Stimulated activated CD8-positive, alpha-beta memory T cell treated with anti-CD3 and anti-CD28 coated beads, Interleukin-12 subunit alpha, Interleukin-12 subunit beta, amount 100 ng/mL, for 4 hours (primary cell): ENCODE data around the gene EPHA8.

Experiments used
- DNase-seq: peaks from one replicate; pipeline ENCODE4 v3.0.0-alpha.2; 2020; ENCODE audit warnings: low read depth

Gene EPHA8

DNA sequence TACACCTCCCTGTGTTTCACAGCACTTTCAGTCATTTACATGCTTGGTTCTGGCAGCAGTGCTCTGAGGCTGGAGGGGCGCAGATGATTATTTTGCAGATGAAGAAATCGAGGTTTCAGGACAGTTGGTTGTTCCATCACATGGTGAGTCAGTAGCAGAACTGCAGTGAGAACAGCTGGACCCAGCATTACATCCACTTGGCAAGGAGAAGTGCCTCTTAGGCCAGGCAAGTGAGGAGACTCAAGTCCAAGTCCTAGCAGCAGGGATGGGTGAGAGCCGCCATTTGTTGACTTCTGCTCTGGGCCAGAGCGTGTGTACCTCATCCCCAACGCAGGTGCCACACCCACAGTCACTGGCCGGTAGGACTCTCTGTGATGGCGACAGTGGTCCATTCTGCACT is 26.8 kb upstream of the EPHA8 start:
- DNase-seq: no peak

DNA sequence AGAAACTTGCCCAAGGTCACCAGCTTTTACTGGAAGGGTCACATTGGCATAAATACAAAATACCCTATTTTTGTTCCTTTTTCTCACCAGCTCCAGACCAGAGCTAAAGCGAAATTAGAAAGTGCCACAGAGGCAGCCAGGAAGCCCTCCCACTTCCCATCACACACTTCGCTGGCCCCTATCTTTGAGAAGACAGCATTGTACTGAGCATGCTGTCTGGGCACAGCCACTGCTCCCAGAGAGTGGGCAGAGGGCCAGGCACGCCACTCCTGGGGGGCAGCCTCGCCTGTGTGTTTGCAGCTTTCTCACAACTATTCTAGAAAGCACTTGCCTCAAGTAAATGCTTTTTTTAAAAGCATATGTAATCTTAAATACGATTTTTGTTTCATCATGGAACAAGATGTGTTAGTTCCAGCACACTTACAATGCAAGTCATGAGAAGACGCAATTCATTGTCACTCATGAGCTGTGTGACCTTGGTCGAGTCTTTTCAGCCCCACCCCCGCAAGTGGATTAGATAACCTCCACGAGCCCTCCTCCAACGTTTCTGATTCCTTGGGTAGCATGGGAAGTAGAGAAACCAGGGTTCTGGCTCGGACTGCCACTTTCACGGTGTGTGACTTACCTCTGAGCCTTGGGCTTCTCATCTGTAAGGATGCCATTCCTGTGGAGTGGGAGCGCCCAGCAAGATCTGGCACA is 25.7 kb upstream of the EPHA8 start:
- no peak for DNase-seq

DNA sequence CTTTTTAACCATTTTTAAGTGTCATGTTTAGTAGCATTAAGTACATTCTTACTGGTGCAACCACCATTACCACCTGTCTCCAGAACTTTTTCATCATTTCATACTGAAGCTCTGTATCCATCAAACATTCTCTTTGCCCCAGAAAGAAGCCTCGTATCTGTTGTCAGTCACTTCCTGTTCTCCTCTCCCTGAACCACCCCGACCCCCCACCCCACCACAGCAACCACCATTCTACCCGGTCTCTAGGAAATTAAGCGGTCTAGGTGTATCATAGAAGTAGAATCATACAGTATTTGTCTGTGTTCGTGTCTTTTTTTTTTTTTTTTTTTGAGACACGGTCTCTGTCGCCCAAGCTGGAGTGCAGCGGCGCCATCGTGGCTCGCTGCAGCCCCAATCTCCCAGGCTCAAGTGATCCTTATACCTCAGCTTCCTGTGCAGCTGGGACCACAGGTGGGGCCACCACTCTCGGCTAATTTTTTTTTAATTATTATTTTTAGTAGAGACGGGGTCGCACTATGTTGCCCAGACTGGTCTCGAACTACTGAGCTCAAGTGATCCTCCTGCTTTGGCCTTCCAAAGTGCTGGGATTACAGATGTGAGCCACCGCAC is 23.7 kb upstream of the EPHA8 start:
- DNase-seq: no peak

DNA sequence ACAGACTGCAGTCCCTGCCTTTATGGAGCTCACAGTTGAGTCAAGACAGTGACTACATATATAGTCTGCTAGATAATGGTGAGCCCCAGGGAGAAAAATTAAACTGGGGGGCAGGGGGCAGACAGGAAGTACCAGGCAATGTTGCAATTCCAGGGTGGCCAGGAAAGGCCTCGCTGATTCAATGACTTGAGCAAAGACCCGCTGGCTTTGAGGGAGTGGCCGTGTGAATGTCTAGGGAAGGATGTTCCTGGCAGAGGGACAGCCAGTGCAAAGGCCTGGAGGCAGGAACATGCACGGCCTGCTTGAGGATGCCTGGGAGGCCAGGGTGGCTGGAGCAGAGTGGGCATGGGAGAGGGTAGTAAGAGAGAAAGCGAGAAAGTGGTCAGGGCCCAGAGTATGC is 23.0 kb upstream of the EPHA8 start:
- no peak for DNase-seq

GRCh38 chr1:22542886-22543285 is 20.4 kb upstream of the EPHA8 start:
- no peak for DNase-seq

- DNase-seq: no peak
Measured at GRCh38 chr1:22543679-22544078, 19.6 kb upstream of the EPHA8 start.

GRCh38 chr1:22544606-22545005 is 18.7 kb upstream of the EPHA8 start:
- DNase-seq: no peak

DNA sequence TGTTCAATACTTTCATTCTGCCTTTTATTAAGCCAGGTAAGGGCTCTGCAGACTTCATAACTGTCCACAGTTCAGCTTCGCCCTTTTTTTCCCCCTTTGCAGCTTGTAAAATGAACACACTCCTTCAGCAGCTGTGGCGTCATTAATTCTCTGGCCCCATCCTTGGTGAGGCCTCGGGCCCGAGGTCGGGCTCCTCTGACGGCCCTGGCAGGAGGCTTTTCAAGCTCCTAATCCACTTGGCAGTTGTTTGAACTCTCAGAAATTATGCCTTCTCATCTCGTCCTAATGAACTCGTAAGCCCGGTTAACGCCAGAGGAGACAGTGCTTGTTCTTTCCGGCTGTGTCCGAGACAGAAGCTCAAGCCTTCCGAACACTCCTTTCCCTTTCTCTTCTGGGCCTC is 18.1 kb upstream of the EPHA8 start:
- DNase-seq: no peak

DNA sequence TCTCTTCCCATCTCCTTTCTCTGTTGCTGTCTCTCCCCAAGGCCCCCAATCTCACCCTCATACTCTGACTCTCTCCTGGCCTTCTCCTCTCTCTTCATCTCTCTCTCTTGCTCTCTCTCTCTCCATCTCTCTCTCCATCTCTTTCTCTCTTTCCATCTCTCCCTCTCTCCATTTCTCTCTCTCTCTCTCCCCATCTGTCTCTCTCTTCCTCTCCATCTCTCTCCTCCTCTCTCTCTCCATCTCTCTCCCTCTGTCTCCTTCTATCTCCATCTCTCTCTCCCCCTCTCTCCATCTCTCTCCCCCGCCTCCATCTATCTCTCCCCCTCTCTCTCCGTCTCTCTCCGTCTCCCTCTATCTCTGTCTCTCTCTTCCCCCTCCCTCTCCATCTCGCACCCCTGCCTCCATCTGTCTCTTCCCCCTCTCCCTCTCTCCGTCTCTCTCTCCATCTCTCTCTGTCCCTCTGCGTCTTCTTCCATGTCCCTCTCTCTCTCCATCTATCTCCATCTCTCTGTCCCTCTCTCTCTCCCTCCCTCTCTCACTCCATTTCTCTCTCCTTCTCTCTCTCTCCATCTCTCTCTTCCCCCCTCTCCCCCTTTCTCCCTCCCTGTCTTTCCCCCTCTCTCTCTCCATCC is 16.0 kb upstream of the EPHA8 start:
- DNase-seq: no peak

DNA sequence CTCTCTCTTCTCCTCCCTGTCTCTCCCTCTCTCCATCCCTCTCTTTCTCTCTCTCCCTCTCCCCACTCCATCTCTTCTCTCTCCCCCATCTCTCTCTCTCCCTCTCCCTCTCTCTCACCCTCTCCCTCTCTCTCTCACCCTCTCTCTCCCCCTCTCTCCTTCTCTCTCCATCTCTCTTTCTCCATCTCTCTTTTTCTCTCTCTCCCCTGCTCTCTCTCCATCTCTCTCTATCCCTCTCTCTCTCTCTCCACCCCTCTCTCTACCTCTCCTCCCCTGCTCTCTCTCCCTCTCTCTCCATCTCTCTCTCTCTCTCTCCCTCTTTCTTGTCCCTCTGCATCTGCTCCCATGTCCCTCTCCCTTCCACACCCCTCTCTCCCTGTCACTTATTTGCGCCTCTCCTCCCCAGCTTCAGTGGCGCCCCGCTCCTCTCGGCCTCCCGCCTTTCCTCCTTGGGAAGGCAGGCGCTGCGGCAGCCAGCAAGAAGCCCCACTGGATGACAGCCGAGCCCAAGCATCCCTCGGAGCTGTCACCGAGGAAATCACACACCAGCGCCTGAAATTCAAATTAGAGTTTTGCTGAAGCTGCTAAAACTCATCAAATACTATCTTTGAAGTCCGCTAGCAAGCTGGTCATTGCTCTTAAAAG is 15.3 kb upstream of the EPHA8 start:
- no peak for DNase-seq

DNA sequence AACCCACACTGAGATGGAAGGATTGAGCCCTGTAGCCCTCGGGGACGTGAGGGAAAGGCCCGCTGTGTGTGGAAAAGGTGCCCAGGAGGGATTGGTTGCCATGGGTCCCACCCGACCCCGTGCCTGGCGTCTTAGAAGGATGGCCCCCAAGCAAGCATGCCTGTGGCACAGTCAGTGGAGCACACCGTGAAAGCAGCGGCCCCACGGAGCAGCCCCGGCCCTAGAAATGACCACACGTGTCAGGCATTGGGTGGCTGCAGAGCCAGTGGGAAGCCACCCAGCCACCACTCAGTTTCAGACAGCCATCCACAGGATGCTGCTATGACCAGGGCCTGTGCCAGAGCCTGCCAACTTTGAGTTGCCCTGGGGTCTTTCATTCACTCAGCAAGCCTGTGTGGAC is 13.3 kb upstream of the EPHA8 start:
- DNase-seq: no peak

GRCh38 chr1:22551591-22551990 is 11.7 kb upstream of the EPHA8 start:
- DNase-seq: no peak

DNA sequence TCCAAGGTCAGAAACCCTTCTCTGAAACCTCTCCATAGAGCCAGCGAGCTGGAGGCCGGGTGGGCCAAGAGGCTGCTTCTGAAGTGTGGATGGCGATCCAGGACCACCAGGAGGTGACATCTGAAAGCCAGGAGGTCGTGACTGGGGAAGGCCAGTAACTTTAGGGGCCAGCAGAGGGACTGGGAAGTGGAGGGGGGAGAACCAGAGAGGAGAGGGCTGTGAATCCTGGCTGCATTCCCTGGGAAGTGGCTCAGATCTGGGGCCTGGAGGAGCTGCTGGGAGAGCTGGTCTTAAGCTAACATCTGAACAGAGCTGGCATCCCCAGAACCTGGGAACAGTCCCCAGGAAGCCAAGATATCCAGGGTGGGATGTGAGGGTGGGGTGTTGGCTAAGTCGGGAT is 11.3 kb upstream of the EPHA8 start:
- DNase-seq: no peak

GRCh38 chr1:22553104-22553880 is 10.0 kb upstream of the EPHA8 start:
- DNase-seq: no peak

DNA sequence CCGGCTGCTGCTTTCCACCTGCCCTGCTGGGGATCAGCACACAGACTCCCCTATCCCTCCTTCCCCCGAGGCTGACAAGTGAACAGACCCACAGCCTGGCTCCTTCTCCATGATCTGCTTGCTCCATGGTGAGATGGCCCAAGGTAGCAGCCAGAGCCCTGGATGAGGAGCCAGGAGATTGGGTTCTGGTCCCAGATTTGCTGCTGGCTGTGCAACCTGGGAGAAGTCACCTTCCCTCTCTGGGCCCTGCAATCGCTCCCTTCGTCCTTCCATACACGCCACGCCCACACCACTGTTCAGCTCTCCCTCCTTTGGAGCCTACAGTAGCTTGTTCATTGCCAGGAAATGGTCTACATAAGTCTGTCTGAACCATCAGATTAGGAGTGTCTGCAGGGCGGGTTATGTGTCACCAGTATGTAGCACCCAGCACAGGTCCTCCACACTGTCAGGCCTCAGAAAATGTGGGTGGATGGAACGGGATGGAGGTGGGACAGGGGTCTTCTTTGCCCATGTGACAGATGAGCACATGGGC is 9.2 kb upstream of the EPHA8 start:
- no peak for DNase-seq

DNA sequence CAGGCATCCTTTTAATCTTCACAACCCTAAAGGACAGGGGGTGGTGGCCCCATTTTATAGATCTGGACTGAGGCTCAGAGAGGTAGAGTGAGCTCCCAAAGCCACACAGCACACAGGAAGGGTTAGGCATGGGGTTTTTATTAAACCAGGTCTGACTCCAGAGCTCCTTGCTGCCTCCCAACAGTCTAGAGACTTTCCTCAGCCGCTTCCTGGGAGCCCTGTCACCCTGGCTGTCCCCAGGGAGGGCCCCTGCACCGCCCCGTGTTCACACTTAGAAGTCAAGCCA is 8.0 kb upstream of the EPHA8 start:
- no peak for DNase-seq

GRCh38 chr1:22556391-22557104 is 6.7 kb upstream of the EPHA8 start:
- no peak for DNase-seq

DNA sequence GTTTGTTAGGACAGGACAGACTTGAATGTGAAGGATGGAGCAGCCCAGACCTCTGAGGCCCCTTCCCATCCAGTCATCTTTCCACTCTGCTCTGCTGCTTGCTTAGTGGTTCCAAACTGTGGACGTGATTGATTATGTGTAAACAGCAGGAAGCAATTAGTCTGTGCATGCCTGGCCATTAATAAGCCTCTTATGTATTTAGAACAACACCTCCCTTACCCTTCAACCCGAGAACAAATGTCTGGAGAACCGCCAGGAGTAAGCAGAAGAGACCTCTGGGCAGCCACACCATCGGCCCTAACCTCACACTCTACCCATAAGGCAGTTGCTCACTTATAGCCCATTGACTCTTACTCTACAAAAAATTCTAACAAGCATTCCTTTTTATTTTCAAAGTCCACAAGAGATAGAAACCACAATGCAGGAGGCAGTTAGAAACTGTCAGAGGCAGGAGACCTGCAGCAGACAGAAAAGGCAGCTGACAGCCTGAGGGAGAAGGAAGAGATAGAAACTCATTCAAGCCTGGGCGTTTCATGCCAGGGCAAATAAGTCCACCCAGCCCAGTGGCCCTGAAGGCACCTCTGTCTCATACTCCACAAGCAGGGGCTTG is 5.8 kb upstream of the EPHA8 start:
- DNase-seq: no peak

DNA sequence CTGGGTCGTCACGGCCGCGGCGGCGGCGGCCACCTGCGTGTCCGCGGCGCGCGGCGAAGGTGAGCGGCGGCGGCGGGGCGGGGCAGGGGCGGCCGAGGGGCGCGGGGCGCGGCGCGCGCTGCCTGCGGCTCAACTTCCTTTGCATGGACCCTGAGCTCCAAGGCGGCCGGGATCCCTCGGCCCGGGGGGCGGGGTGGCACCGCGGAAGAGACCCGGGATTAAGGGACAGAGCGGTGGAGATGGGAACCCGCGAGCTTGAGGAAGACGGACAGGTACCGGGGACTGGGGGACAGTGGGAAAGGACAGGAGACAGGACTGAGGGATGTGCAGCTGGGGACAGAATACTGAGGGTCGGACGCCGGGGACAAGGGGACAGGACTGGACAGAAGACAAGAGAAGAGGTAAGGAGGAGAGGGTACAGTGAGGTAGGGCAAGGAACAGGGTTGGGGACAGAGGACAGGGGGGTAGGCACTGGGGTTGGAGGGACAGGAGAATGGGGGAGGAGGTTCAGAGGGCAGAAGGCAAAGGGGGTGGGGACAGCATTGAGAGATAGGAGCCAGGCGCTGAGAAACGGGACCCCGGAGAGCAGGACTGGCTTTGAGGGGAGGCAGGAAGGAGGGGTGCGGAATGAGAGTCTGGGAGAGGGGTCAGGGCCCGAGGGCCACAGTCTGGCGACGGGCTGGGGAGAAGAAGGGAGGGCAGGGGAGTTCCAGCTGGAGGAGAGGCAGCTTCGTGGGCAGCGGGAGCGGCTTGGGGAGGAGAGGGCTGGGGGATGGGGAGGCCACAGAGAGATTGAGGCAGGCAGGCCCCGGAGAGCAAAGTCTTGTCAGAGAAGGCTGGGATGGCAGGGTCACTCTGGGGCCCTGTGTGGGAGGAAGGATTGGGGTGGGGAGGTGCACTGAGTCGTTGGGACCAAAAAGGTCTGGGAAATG is 648 bp downstream of the EPHA8 start:
- no peak for DNase-seq

DNA sequence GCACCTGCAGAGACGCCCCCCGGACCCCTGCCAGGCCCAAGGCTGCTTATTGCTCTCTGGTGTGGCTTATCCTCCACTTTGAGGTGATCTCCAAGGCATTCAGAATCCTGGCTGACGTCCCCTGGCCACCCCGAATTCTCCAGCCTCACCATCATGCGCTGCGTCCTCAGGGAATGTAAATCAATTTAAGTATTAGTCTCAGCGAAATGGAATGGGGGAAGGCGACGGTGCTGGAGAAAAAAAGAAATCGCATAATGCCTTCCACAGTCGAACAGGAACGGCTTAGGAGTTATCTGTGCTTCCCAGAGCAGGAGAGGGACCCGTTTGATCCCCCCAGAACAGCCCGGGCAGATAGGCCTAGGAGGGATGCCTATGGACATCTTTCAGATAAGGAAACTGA is 2.9 kb downstream of the EPHA8 start:
- DNase-seq: no peak
